ENCODE data around the gene GNL2. TPM values are rescaled to one million over a fixed set of nuclear protein-coding genes. Genes with fewer than 3 reads are reported as not detected.
"Not testable (repeated sequence)": the region's sequence is repeated elsewhere in the genome, so short reads cannot be mapped to it uniquely, and the experiment has no call there.

Gene GNL2
- total RNA-seq, 2 experiments from 2014 or later, result 62.2 to 65.3 TPM

DNA sequence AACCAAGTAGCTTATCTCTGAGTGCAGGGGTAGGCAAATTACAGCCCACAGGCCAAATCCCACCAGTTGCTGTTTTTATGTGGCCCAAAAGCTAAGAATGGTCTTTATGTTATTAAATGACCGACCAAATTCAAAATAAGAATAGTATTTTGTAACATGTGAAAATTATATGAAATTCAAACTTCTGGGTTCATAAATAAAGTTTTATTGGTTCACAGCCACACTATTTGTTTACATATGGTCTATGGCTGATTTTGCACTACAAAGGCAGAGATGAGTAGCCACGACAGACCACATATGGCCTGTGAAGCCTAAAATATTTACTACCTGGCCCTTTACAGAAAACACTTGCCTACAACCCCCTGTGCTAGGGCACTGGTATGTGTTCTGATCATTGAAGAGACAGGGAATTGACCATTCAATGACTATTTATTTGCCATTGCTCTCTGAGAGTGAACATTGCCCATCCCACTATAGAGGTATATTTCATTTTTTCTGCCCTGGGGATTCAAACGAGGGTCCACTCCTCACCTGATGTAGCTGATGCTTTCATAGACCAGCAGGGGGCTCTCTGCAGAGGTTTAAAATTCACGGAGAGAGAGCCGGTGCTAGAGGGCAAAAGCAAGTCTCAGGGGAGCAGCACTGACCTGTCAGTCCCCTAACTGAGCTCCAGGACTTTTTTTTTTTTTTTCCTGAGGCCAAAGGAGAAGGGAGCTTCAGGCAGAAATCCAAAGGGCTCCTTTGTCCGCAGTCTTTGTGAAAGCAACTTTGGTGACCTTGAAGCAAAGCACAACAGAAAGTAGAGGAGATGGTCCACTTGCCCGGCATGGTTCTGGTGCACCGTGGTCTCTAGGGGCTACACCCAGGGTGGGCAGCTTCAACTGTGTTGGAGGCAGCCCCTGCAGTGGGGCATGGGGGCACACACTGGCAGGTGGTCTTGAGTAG lies 7.3 kb upstream of the GNL2 start:
- intact Hi-C loops (cut with micrococcal nuclease), result loop anchor here (1.0 kb wide), 1 partner anchor 79 kb away; no protein-coding TSS in a partner anchor
- DNase-seq, result peak; percentile 50
- H3K4me1 Mint-ChIP-seq (ENCODE audit: low read depth), result no peaks in the 10 kb centered on the region
- no peaks in the 10 kb centered on the region for H3K9me3 Mint-ChIP-seq
- H3K4me3 Mint-ChIP-seq, result no peak overlapping the region
- H3K27me3 Mint-ChIP-seq (ENCODE audit: low read depth), result no peaks in the 10 kb centered on the region
- CTCF ChIA-PET, result interaction anchor here (0.6 to 5.9 kb wide), 29 partner anchors 9 to 1646 kb away, joined by 3 to 85 read pairs (median 4); partner anchors contain the start of genes MTF1 and RSPO1
- H3K36me3 Mint-ChIP-seq (ENCODE audit: low read depth), result no peaks in the 10 kb centered on the region
- H3K27ac Mint-ChIP-seq, result no peak overlapping the region

DNA sequence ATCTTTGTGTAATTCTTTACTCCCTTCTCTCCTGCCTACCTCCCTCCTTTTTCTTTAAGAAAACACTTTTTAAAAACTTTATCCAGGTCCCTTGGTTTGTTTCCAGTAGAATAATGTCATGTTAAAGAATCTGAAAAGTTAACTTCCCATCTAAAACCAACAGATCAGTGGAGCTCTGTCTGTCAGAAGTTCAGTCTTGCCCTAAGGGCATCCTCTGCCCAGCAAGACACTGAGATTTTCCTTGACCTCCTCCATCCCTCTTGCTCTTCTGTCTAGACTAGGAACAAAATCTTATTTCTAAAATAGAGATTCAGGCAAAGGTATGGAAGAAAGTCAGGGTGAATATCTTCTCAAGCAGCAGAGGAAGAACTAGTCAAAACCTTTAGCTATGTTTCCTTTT lies 5.7 kb upstream of the GNL2 start:
- no peak overlapping the region for H3K4me3 Mint-ChIP-seq
- intact Hi-C loops (cut with micrococcal nuclease), result no loop called here

DNA sequence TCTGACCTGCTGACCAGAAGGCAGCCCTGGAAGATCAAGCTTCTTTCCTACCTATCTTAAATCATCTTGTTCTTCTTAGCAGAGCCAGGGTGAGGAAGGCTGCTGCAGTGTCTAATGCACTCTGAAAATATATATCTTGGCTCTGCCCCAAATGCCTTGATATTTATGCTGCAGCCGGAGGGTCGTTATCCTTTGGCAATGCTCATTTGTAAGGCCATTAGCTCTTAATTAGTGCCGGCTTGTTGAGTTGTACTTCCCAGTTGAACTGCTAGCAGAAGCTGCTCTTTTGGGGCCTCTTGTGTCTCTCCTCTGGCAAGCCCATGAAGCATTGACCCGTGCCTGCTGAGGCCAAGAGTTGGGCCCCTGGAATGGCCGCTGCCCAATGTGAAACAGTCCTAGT lies 4.2 kb upstream of the GNL2 start:
- CTCF ChIA-PET, result interaction anchor here (5.9 kb wide), 1 partner anchor 83 kb away, joined by 85 read pairs; no protein-coding TSS in a partner anchor
- intact Hi-C loops (cut with micrococcal nuclease), result loop anchor here (10.0 kb wide), 1 partner anchor 405 kb away; the partner anchor contains the start of gene FHL3
- H3K9me3 Mint-ChIP-seq, result no peaks in the 10 kb centered on the region
- H3K27me3 Mint-ChIP-seq (ENCODE audit: low read depth), result no peaks in the 10 kb centered on the region
- peaks cover 9% of the 10 kb centered on the region for H3K4me1 Mint-ChIP-seq (ENCODE audit: low read depth)
- H3K27ac Mint-ChIP-seq, result no peak overlapping the region
- H3K4me3 Mint-ChIP-seq, result no peak overlapping the region
- H3K36me3 Mint-ChIP-seq (ENCODE audit: low read depth), result peaks cover 5% of the 10 kb centered on the region
- DNase-seq, result no peak

More for the DNA sequence above, 5.7 kb upstream of the GNL2 start:
- CTCF ChIA-PET, result interaction anchor here (0.7 to 5.9 kb wide), 4 partner anchors 20 to 82 kb away, joined by 3 to 85 read pairs (median 4); no protein-coding TSS in a partner anchor
- Mint-ChIP-seq H3K27me3 (ENCODE audit: low read depth) (no peaks in the 10 kb centered on the region), H3K9me3 (no peaks in the 10 kb centered on the region), H3K4me1 (ENCODE audit: low read depth) (peaks cover under 1% of the 10 kb centered on the region), H3K36me3 (ENCODE audit: low read depth) (no peaks in the 10 kb centered on the region), H3K27ac (no peak overlapping the region)
- DNase-seq, result no peak

DNA sequence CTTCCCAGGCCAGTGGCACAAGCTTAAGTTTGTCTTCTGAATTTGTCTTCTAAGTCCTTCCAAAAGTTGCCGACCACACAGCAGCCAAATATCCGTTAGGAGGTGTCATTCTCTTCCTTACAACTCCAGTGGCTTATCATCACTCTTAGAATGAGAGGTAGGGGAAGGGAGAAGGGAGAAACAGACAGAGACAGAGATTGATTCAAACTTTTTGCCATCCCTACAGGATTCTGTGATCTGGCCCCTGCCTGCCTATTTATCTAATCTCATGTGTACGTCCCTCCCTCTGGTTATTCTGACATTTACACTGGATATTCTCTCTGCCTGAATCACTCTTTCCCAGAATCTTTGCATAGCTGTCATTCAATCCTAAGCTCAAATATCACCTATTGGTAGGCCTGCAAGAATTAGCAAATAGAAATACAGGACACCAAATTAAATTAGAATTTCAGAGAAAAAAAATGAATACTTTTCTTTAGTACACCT lies 488 bp upstream of the GNL2 start:
- no peaks in the 10 kb centered on the region for H3K27me3 Mint-ChIP-seq (ENCODE audit: low read depth)
- peaks cover 12% of the 10 kb centered on the region for H3K36me3 Mint-ChIP-seq (ENCODE audit: low read depth)
- H3K9me3 Mint-ChIP-seq, result no peaks in the 10 kb centered on the region
- CTCF ChIA-PET, result interaction anchor here (0.5 to 1.1 kb wide), 4 partner anchors 16 to 1205 kb away, joined by 3 read pairs; no protein-coding TSS in a partner anchor
- intact Hi-C loops (cut with micrococcal nuclease), result loop anchor here (1.0 to 10.0 kb wide), 3 partner anchors 96 to 409 kb away; partner anchors contain the start of genes CDCA8 and FHL3
- no peak for DNase-seq
- H3K4me3 Mint-ChIP-seq, result peak overlapping the region; percentile 99
- H3K4me1 Mint-ChIP-seq (ENCODE audit: low read depth), result peaks cover 30% of the 10 kb centered on the region
- H3K27ac Mint-ChIP-seq, result peak overlapping the region; percentile 90

DNA sequence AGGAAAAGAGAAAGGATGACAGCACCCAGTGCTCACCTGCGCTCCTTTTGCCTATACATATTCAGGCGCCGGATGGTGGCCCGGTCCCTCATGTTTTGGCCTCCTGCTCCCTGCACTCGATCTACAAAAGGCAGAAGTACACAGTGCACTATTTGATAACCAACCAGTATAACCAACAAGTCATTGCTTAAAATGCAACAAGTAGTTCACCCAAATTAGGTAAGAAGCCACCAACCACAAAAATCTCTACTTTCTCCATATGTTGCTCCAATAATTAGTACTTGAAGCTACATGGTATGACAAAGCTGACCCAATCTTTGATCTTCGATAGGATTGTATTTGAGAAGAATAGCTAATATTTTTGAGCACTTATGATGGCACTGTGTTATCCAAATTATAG lies 2.0 kb downstream of the GNL2 start:
- DNase-seq, result no peak
- Mint-ChIP-seq H3K36me3 (ENCODE audit: low read depth) (peaks cover 29% of the 10 kb centered on the region), H3K27me3 (ENCODE audit: low read depth) (no peaks in the 10 kb centered on the region), H3K27ac (no peak overlapping the region), H3K4me1 (ENCODE audit: low read depth) (peaks cover 41% of the 10 kb centered on the region), H3K4me3 (peak overlapping the region; percentile 5), H3K9me3 (no peaks in the 10 kb centered on the region)
- CTCF ChIA-PET, result interaction anchor here (1.3 kb wide), 1 partner anchor 9 kb away, joined by 3 read pairs; no protein-coding TSS in a partner anchor
- intact Hi-C loops (cut with micrococcal nuclease), result loop anchor here (2.0 to 10.0 kb wide), 3 partner anchors 17 to 411 kb away; partner anchors contain the start of gene FHL3

DNA sequence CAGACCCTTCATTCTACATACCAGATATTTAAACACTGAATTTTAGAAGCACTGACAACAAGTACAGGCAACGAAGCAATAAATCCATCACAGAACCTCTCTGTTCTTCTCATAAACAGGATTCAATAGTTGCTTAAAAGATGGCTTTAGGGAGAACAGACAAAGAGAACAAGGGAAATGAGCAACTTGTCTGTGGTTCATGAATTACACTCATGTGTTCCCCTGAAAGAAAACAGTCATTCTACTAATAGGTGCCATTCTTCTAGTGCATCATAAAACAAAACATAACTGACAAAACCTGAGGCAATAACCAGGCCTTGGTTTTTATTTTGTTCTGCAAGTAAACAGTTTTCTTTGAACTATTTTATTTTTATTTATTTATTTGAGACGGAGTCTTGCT lies 6.8 kb downstream of the GNL2 start:
- peaks cover 39% of the 10 kb centered on the region for H3K36me3 Mint-ChIP-seq (ENCODE audit: low read depth)
- H3K4me1 Mint-ChIP-seq (ENCODE audit: low read depth), result peaks cover 31% of the 10 kb centered on the region
- intact Hi-C loops (cut with micrococcal nuclease), result no loop called here
- no peak overlapping the region for H3K4me3 Mint-ChIP-seq
- no peak for DNase-seq
- H3K9me3 Mint-ChIP-seq, result no peaks in the 10 kb centered on the region
- H3K27me3 Mint-ChIP-seq (ENCODE audit: low read depth), result no peaks in the 10 kb centered on the region
- CTCF ChIA-PET, result interaction anchor here (0.6 kb wide), 1 partner anchor 57 kb away, joined by 3 read pairs; no protein-coding TSS in a partner anchor
- H3K27ac Mint-ChIP-seq, result no peak overlapping the region

DNA sequence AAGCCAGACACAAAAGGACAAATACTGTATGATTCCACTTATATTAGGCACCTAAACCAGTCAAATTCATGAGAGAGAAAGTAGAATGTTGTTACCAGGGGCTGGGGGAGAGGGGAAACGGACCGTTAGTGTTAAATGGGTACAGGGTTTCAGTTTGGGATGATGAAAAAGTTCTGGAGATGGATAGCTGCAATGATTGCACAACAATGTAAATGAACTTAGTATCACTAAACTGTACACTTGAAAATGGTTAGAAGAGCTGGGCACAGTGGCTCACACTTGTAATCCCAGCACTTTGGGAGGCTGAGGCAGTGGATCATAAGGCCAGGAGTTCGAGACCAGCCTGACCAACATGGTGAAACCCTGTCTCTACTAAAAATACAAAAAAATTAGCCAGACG lies 11.2 kb downstream of the GNL2 start:
- H3K4me1 Mint-ChIP-seq (ENCODE audit: low read depth), result peaks cover 10% of the 10 kb centered on the region
- H3K27ac Mint-ChIP-seq; H3K9me3 Mint-ChIP-seq; DNase-seq; H3K27me3 Mint-ChIP-seq (ENCODE audit: low read depth); H3K4me3 Mint-ChIP-seq; intact Hi-C loops (cut with micrococcal nuclease); CTCF ChIA-PET: not testable (repeated sequence)
- H3K36me3 Mint-ChIP-seq (ENCODE audit: low read depth), result peaks cover 39% of the 10 kb centered on the region

DNA sequence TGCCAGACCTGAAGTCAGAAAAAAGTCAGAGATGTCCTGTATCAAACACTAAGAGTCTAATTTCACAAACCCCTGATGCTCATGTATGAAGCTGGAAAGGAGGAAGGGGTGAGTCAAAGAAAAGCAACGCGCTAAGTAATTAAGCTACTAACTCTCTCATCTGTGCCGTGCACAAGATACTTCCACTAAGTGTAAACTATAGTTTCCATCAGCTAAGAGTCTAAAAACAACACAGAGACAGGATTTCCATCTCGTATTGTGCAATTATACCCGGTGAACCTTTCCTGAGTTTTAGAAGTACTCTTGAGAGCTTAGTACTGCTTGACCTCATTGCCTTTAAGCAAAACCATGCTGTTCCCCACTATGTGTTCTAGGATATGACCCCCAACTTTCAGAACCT lies 20.0 kb downstream of the GNL2 start:
- intact Hi-C loops (cut with micrococcal nuclease), result loop anchor here (2.0 kb wide), 1 partner anchor 19 kb away; the partner anchor contains the start of gene GNL2
- Mint-ChIP-seq H3K4me3 (no peak overlapping the region), H3K36me3 (ENCODE audit: low read depth) (peaks cover 57% of the 10 kb centered on the region), H3K27me3 (ENCODE audit: low read depth) (no peaks in the 10 kb centered on the region), H3K4me1 (ENCODE audit: low read depth) (peaks cover 47% of the 10 kb centered on the region), H3K27ac (peak overlapping the region; percentile 51), H3K9me3 (no peaks in the 10 kb centered on the region)
- DNase-seq, result no peak
- CTCF ChIA-PET, result no interaction called here

DNA sequence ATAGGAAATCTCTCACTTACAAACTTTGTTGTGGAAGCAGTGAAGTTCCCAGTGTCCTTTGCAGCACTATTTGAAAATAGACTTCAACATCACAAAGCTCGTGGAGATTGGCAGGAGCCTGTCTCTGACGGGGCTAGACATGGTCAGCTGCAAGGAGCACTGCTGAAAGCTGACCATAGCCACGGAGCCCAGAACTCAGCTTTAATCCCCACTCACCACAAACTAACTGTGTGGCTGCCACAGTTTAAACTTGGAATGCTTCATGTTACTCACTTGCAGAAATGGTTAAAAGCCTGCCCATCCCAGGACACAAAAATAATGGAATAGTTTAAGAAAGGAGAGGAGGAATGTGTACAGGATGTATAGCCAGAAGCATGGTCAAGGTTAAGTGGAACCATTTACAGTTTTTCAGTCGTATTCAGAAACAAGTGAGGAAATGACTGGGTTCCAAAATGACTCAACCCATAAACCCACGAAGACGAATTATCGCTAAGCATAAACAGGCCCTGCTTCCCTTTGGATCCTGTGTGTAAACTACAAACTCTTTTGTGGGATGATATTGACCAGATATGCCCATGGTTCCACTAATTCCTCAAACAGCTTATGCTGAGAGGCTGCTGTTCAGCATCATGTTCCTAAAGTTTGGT lies 20.8 kb downstream of the GNL2 start:
- Mint-ChIP-seq H3K27ac (peak overlapping the region; percentile 60), H3K36me3 (ENCODE audit: low read depth) (peaks cover 59% of the 10 kb centered on the region), H3K4me3 (no peak overlapping the region), H3K4me1 (ENCODE audit: low read depth) (peaks cover 48% of the 10 kb centered on the region), H3K27me3 (ENCODE audit: low read depth) (no peaks in the 10 kb centered on the region), H3K9me3 (no peaks in the 10 kb centered on the region)
- intact Hi-C loops (cut with micrococcal nuclease), result no loop called here
- CTCF ChIA-PET, result interaction anchor here (0.6 kb wide), 1 partner anchor 28 kb away, joined by 4 read pairs; no protein-coding TSS in a partner anchor
- peak; percentile 19 for DNase-seq

DNA sequence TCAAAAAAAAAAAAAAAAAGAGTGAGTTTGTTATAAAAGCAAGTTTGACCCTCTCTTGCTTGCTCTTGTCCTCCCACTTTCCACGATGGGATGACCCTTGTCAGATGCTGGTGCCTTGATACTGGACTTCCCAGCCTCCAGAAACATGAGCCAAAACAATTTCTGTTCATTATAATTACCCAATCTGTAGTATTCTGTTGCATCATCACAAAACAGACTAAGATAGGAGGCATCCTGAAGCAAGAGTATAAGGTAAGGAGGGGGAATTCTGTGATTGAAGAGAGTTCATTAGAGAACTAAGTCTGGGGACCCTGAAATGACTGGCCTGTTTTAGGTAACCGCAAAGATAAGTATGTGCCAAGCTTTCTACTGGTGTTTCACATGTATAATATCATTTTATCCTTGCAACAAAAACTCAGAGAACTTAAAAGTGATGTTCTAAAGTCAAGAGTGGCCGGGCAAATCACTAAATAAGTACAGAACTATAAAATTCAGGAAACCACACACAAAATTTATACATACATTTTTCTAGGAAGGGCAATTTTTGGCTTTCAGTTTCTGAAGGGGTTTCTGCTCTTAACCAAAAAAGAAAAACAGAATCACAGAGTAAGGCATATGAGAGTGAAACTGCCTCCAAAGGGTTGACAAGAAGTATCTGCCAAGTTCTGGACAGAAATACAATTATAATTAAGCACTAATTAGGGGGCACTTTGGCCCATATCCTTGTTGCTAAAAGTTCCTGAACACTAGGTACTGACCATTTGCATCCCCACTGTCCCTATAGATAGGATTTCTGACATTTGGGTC lies 25.0 kb downstream of the GNL2 start:
- CTCF ChIA-PET, result no interaction called here
- Mint-ChIP-seq H3K36me3 (ENCODE audit: low read depth) (peaks cover 58% of the 10 kb centered on the region), H3K4me1 (ENCODE audit: low read depth) (peaks cover 26% of the 10 kb centered on the region), H3K4me3 (no peak overlapping the region), H3K27ac (peak overlapping the region; percentile 66), H3K9me3 (no peaks in the 10 kb centered on the region), H3K27me3 (ENCODE audit: low read depth) (no peaks in the 10 kb centered on the region)
- DNase-seq, result no peak
- intact Hi-C loops (cut with micrococcal nuclease), result no loop called here

DNA sequence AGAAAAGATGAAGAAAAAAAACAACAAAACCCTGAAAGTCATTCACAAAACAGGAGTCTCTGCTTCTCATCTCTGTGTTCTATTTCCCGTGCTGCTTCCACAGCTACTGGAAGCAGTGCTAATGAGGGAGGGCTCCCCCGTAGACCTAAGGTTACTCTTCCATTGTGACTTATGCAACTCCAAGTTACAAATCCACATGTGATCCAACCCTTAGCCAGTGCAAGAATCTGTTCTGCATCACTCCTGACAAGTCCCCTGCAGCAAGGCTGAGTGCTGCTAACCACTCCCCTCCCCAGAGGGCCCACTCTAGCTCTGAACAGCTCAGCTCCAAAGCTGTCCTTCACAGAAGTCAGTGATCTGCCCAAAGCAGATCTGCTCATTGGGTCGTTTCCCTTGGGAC lies 28.7 kb downstream of the GNL2 start:
- Mint-ChIP-seq H3K27ac (no peak overlapping the region), H3K4me3 (no peak overlapping the region), H3K4me1 (ENCODE audit: low read depth) (peaks cover 13% of the 10 kb centered on the region), H3K9me3 (no peaks in the 10 kb centered on the region), H3K36me3 (ENCODE audit: low read depth) (peaks cover 38% of the 10 kb centered on the region), H3K27me3 (ENCODE audit: low read depth) (no peaks in the 10 kb centered on the region)
- intact Hi-C loops (cut with micrococcal nuclease), result no loop called here
- no peak for DNase-seq
- CTCF ChIA-PET, result no interaction called here

Data from activated naive CD4-positive, alpha-beta T cell treated with anti-CD3 and anti-CD28 coated beads for 36 hours (primary cell).